GM18505 (cell line): ENCODE data around the gene CFHR1.
"Not testable (repeated sequence)": the region's sequence is repeated elsewhere in the genome, so short reads cannot be mapped to it uniquely, and the experiment has no call there.

Experiments used
- ATAC-seq: cut with Tn5 transposase; IDR thresholded peaks from one replicate; pipeline ENCODE4 v1.9.1; 2021; ENCODE audit not compliant: unreplicated experiment
- POLR2A ChIP-seq: IDR thresholded peaks from 4 replicates; pipeline ENCODE4 v1.6.1; 2011; ENCODE audit warnings: borderline replicate concordance; ENCODE audit not compliant: insufficient read depth, insufficient read length; ENCODE audit errors: extremely low read depth

The CFHR1 gene

DNA sequence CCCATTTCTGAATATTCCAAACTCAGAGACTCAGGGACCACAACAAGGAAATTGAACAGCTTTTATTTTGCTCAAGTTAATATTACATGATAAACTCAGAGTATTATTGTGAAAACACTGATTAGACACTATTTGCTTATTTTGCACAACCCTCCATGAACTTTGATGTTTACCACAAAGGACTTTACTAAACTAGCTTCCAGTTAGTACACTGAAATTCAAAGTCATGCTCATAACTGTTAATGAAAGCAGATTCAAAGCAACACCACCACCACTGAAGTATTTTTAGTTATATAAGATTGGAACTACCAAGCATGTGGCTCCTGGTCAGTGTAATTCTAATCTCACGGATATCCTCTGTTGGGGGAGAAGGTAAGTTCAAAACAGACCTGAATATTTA is at the start of gene CFHR1:
Gene CFHR1 (plus strand): TSS at position 201 of the 400 bp plus-strand sequence. CDS start 114 bp downstream, at position 315.
- not testable (repeated sequence) for ATAC-seq

DNA sequence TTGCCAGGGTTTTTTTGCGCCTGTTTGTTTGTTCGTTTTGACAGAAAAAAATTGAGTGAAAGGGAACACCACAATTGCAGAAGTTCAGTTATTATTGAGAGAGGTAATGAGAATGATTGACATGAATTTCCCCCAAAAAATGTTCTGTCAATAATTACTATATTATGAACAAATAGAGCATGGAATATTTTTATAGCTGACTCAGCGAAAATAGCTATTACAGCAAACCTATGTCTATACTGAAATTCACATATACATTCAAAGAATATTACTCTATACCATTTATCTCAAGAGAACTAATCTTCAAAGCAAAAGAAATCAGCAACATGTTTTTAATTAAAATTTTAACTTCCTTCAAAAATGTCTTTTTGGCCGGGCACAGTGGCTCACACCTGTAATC is 49.7 kb upstream of the CFHR1 start:
- ATAC-seq = not testable (repeated sequence)

GRCh38 chr1:196773713-196774112 is 45.8 kb upstream of the CFHR1 start:
- TF ChIP-seq POLR2A = no peak
- ATAC-seq = no peak

DNA sequence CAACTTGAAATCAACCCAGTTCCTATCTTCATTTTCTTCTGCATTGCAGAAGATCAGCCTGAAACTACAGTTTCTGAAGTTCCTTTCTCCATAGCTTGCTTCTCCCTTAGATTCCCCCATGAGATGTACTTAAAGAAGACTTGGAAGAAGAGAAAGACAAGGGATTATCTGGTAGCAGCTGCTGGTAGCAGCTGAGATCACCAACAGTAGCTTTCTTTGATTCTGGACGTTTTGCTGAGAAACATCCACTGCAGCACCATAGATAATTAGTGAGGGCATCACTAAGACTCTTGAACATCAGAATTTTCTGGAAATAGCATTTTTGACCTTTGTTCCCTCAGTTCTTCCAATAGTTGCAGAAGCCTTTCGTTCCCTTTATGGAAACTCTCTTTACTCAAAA is 45.4 kb upstream of the CFHR1 start:
- TF ChIP-seq POLR2A = no peak
- ATAC-seq = no peak

GRCh38 chr1:196774603-196775002 is 44.9 kb upstream of the CFHR1 start, which contains the start of gene CFHR3:
Gene CFHR3 (plus strand): TSS chr1:196774840. CDS start chr1:196774887, 47 bp downstream.
- TF ChIP-seq POLR2A = no peak
- ATAC-seq = peak; percentile 94

GRCh38 chr1:196777603-196778002 is 41.9 kb upstream of the CFHR1 start:
- TF ChIP-seq POLR2A = no peak
- ATAC-seq = no peak

DNA sequence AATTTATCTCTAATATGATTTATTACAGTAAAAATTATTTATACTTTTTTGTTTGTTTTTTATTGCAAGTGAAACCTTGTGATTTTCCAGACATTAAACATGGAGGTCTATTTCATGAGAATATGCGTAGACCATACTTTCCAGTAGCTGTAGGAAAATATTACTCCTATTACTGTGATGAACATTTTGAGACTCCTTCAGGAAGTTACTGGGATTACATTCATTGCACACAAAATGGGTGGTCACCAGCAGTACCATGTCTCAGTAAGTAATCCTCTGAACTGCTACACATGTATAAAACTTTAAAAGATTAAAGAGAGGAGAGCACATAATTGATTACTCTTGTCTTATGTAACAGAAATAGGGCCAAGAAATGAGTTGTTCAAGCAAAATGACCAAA is 40.4 kb upstream of the CFHR1 start:
- no peak for TF ChIP-seq POLR2A
- no peak for ATAC-seq

DNA sequence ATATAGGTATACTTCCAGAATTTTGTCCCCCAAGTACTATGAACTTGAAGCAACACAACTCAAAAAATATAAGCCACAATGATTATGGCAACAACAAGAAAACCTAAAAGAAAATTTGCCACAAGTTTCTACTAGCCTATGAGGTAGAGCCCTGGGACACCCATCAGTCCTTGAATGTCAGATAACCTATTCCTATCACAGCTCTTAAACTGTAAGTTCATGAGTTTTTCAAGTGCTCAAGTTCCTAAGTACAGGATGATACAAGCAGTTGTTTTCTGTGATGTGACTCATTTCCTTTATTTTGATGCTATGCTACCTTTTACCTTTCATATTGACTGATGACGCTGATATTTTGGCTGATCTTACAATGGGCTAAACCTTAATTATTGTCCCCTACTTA is 28.3 kb upstream of the CFHR1 start:
- ATAC-seq = not testable (repeated sequence)

DNA sequence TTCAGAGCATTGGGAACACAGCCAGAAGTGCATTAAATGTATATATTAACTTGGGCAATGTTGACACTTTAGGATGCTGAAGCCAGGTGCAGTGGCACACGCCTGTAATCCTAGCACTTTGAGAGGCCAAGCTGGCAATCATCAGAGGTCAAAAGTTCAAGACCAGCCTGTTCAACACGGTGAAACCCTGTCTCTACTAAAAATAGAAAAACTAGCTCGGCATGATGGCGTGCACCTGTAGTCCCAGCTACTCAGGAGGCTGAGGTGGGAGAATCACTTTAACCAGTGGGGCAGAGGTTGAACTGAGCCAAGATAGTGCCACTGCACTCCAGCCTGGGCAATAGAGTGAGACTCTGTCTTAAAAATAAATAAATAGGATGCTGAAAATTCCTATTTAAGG is 25.4 kb upstream of the CFHR1 start:
- ATAC-seq = not testable (repeated sequence)

DNA sequence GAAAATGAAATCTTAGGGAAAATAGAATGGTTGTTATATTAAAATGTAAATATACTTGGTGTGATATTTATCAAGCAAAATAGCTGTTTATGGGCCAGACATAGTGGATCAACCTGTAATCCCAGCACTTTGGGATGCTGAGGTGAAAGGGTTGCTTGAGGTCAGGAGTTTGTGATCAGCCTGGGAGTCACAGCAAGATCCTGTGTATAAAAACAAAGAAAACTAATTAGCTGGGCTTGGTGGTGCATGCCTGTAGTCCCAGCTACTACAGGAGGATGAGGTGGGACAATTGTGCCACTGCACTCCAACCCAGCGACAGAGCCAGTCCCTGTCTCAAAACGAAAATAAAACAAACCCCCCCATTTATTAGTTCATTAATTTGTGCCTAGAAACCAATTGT is 21.6 kb upstream of the CFHR1 start:
- no peak for ATAC-seq
- no peak for TF ChIP-seq POLR2A

DNA sequence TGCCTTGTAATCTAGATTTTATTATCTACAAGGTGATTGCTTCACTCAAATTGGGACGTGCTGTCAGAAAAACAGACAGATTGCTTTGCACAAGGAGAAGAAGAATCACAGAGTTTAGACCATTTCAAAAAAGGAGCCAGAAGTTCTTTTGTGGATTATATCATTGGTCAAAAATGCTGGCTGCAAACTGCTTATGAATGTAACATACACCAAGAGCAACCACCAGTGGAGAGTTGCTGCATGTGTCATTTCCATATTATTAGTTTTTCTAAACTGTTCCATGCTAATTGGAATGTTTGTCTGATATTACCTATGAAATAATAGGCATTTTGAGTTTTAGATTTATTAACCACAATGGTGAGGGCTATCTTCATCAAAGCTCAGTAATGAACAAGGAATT is 17.6 kb upstream of the CFHR1 start:
- not testable (repeated sequence) for ATAC-seq

DNA sequence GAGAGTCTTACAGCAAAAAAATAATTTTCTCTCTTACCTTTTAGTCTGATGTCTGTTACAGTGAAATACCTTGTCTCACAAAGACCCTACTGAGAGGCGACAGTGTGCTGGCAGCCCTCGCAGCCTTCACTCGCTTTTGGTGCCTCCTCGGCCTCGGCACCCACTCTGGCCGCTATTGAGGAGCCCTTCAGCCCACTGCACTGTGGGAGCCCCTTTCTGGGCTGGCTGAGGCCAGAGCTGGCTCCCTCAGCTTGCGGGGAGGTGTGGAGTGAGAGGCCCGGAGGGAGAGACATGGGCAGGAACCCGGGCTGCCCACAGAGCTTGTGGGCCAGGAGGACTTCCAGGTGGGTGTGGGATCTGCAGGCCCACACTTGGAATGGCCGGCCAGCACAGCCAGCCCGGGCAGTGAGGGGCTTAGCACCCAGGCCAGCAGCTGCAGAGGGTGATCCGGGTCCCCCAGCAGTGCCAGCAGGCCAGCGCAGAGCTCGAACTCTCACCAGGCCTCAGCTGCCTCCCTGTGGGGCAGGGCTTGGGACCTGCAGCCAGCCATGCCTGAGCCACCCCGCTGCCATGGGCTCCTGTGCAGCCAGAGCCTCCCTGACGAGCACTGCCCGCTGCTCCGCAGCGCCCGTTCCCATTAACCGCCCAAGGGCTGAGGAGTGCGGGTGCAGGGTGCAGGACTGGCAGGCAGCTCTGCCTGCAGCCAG is 10.8 kb upstream of the CFHR1 start:
- no peak for TF ChIP-seq POLR2A

DNA sequence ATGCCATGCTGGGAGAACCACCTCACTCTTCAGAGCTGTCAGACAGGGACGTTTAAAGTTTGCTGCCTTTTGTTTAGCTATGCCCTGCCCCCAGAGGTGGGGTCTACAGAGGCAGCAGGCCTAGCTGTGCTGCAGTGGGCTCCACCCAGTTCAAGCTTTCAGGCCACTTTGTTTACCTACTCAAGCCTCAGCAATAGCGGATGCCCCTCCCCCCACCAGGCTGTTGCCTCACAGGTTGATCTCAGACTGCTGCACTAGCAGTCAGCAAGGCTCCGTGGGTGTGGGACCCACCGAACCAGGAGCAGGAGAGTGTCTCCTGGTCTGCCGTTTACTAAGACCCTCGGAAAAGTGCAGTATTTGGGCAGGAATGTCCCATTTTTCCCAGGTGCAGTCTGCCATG is 2.1 kb upstream of the CFHR1 start:
- not testable (repeated sequence) for ATAC-seq

More for the DNA sequence above, 10.8 kb upstream of the CFHR1 start:
- no peak for ATAC-seq

- ATAC-seq = peak; percentile 75
Observed at GRCh38 chr1:196827860-196828259, 8.3 kb downstream of the CFHR1 start.

GRCh38 chr1:196849613-196850492 is 30.3 kb downstream of the CFHR1 start:
- ATAC-seq = not testable (repeated sequence)
